ENCODE results near the gene TATDN2.

DNA sequence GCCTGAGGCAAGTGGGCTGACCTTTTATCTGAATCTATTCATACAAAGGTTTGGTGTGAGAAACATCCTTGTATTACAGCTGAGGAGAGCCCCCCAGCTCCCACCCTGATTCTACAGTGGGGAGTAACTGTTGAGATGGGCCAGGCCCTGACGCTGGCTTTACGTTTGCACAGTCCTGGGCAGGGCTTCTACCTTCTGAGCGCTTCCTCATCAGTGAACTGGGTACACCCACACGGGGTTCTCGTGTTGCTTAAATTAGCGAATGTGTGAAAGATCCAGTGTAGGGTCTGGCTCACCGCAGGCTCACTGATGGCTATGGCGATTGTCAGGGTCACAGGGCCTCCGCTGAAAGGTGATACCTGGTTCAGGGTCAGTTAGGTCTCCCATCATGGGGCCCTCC, 51.8 kb downstream of the TATDN2 start:
- TF ChIP-seq, protein P1, sequence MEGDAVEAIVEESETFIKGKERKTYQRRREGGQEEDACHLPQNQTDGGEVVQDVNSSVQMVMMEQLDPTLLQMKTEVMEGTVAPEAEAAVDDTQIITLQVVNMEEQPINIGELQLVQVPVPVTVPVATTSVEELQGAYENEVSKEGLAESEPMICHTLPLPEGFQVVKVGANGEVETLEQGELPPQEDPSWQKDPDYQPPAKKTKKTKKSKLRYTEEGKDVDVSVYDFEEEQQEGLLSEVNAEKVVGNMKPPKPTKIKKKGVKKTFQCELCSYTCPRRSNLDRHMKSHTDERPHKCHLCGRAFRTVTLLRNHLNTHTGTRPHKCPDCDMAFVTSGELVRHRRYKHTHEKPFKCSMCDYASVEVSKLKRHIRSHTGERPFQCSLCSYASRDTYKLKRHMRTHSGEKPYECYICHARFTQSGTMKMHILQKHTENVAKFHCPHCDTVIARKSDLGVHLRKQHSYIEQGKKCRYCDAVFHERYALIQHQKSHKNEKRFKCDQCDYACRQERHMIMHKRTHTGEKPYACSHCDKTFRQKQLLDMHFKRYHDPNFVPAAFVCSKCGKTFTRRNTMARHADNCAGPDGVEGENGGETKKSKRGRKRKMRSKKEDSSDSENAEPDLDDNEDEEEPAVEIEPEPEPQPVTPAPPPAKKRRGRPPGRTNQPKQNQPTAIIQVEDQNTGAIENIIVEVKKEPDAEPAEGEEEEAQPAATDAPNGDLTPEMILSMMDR (IDR thresholded peaks at IDR 0.05) = no peak
- no peak for TF ChIP-seq SIN3A (IDR thresholded peaks at IDR 0.05; ENCODE audit: borderline replicate concordance, insufficient read depth, low read depth, low read length)
